Kidney glomerular epithelial cell (primary cell): ENCODE measurements around the gene MOB2.

ENCODE experiments used
- DNase-seq: peaks from one replicate; lab custom pipeline; 2025; lab: John Stamatoyannopoulos, UW

Gene MOB2

DNA sequence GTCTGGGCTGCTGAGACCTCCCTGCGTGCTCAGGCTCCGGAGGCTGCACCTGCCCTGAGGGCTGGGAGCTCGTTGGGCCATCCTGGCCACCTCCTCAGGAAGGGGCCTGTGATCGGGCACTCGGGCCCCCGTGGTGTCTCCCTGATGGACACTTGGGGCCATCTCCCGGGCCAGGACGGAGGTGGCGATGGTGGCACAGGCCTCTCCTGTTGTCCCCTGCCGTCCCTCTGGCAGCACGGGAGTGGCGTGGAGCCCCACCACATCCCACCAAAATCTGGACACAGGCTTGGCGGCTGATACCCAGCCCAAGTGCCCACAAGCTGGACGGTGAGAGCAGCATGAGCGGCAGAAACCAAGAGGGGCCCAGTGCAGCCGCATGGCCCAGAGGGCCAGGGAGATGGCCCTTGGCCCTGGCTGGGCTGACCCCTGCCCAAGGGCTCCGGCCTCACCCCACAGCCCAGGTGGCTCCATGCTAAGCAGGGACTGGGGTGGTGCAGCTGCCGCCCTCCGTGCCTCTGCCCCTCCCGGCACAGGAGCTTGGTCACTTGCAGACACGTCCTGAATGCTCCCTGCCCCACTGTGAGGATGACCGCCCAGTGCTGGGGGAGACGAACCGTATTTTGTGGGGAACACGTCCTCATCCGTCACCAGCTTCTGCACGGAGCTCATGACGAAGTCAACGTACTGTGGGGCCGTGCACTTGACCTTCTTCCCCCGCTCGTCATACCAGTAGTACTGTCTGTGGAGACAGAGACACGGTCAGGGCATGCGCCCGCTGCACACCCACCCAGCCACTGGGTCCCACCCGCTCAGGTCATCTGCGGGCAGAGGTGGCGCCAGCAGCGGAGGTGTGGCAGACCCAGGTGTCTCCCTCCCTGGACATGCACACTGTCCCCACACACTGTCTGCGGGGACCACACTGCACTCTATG, 15.6 kb downstream of the MOB2 start:
- DNase-seq, result no peak

DNA sequence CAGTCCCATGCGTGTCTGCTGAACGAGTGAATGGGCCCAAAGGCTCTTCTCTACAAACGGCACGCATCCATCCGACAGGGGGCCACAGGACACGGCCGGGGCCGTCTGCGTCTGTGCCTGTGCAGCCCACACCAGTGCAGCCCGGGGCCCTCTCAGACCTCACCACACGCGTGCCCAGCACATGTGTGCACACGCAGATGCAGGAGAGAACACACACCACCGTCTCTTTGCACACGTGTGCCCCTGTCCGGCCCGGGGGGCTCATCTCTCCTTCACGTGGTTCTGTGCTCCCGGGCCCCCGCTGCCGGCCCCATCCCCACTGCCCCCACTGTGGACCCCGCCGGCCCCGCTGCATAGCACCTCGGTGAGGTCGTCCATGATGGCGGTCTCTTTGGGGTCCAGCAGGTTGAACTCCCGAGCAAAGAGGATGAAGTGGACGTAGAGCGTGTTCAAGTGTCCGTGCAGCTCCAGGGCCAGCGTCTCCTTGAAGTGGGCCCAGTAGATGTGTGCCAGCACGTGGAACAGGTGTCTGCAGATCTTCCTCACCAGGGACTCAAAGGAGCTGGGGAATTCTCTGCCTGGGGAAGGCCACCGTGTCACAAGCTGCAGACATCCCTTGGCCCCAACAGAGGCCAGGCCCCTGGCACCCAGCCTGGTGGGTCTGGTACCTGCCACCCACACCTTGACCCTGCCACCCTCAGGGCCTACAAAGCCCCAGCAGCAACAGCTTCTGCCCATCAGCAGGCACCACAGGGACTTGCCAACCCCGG, 16.5 kb downstream of the MOB2 start:
- no peak for DNase-seq

DNA sequence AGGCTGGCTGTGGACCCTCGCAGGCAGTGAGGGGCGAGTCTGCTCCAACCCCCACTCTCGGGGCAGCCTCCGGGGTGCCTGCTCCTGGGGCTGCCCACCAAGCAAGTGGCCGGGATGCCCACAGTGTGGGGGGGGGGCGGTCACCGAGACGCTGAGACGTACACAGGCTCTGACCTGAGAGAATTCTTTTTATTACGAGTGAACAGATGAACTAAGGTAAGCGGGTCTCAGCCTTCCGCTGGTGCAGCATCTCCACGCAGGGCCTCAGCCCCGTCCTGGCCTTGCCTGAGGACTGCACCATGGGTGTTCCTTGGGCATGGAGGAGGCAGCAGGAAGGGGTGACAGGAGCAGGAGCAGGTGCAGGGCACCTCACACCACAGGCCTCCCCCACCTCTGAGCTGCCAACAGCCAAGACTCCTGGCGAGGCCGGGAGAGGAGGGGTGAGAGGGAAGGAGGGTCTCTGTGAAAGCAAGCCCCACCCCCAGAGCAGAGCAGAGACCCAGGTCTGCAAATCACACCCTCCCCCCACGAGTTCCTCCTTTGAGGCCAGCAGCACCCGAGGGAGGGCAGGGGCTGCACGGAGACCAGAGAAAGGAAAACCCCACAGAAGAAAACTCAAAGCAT, 17.2 kb downstream of the MOB2 start:
- DNase-seq, result no peak

DNA sequence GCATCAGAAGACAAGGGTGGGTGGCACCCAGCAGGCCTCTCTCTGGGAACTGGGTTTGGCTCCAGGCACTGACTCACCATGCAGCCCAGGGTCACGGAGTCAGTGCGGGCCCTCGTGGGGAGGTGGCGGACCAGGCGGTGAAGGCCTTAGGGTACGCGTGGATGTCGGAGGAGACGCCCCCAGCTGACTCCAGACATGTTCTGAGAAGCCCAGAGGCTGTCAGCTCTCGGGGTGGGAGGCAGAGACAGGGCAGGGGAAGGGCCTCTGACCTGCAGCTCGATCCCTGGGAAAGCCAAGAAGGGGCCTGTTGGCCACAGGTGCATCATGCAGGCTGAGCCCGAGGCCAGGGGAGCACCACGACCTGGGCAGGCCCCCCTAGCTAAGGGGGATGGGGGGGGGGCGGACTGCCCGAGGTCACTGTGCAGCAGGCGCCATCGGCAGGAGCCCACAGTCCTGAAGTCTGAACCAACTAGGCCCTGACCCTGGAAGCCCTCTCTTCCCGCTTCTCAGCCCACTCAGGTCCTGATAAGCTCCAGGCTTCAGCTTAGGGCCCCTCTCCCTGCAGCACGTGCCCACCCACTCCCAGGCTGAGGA, 18.0 kb downstream of the MOB2 start:
- no peak for DNase-seq

DNA sequence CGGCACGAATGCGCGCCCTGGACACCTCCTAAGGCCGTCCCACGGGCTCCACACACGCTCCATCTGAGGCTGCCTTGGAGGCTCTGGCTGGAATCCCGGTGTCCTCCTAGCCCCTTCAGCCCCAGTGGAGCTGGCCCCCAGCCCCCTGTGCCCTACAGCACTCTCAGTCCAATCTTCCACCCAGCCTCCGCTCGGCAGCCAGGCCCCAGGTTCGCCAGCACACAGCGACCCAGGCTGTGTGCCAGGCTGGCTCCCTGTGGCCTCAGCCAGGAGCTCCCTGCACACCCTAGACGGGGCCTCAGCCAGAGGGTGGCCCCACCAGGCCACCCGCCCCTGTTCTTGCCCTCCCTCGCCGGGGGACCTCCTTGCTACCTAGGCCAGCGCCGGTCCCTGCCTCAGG, 18.6 kb downstream of the MOB2 start:
- DNase-seq, result no peak

DNA sequence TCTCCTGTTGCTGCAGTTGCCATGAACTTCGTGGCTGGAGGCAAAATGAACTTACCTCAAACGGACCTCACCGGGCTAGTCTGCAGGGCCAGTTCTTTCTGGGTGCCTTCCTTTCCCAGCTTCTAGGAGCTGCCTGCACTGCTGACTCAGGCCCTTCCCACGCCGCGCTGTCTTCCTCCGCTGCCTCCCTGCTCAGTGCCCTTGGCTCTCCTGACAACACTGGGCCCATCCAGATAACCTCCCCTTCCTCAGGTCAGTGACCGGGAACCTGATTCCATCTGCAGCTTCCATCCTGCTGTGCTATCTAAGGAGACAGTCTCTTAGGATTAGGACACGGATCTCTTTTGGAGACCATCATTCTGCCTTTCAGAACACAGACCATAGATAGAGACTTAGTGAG, 19.3 kb downstream of the MOB2 start:
- DNase-seq, result peak; percentile 3

DNA sequence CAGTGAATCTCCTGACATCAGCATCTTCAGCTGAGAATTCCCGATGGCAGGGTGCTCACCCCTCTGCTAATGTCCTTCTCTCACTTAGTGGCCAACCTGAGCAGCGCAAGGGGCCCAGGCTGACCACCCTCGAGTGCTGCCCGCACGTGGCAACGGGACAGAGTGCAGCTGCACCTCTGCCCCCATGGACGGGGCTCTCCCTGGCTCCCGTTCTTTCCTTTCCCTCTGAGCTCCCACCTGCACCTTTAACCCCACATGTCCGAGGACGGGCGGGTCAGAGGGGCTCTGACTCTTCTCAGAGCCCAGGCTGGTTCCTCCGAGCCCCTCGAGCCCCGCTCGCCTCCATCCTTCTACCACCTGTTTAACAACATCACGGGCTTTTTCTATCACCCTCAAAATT, 19.8 kb downstream of the MOB2 start:
- no peak for DNase-seq

DNA sequence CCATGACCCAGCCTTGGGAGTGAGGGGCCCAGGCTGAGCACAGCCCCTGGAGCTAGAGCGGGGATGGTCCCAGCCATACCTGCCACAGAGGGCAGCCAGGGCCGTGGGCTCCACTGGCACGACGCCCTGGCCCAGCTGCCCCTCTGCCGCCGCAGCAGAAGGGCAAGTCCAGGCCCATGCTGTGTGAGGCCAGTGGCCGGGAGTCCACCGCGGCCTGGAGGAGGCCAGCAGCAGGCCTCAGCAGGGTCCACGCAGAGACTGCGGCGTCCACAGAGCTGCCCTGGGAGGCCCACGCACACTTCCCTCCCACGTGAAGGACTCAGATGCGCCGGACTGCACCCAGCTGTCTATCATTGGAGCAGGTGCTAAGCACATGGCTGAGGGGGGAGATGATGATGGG, 23.5 kb downstream of the MOB2 start:
- DNase-seq, result no peak

DNA sequence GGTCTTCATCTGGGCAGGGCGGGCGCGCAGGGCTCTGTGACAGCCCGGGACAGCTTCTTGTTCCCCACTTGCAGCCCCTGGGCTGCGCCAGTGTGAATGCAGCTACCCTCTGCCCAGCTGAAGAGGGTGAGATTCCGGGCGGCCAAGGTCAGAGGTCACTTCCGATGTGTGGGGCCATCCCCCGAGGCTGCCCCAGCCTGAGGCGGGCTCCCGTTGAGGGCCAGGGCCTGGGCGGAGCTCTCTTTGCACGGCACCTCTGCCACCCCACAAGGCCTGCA, 23.9 kb downstream of the MOB2 start:
- DNase-seq, result no peak

DNA sequence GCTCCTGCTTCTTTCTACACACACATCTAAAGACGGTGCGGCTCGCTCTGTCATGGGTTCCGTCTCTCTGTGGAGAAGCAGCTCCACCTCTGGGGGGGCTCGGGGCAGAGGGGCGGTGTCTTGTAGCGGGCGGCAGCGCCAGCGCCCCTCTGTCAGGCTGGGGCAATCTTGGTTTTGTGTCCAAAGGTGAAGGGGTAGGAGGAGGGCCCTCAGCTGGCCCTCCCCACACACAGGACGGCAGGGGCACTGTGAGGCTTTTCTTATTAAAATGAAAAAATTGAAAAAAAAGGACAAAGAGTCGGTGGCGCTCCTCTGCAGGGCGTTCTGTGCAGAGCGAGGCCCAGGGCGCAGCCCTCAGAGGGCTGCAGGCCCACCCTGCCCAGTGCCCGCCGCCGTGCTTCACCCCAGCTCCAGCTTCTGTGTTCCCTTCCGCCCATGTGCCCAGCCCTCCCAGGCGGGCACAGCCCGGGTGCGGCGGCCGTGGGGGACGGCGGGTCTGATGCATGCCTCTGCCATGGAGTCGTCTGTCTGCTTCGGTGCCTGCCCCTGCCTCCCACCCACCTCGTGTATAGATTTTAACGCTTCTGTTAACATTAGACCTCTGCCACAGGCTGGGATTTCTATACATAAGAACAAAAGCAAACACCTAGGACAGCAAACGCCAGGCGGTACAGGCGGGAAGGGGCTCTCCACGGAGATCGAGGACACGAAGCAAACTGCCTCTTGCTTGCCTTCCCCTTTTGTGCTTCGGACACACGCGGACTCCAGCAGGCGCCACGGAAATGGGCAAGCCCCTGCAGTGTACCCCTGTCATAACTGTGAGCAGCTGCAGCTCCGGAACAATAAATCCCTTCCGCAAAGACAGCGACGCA, 24.5 kb downstream of the MOB2 start:
- DNase-seq, result no peak

DNA sequence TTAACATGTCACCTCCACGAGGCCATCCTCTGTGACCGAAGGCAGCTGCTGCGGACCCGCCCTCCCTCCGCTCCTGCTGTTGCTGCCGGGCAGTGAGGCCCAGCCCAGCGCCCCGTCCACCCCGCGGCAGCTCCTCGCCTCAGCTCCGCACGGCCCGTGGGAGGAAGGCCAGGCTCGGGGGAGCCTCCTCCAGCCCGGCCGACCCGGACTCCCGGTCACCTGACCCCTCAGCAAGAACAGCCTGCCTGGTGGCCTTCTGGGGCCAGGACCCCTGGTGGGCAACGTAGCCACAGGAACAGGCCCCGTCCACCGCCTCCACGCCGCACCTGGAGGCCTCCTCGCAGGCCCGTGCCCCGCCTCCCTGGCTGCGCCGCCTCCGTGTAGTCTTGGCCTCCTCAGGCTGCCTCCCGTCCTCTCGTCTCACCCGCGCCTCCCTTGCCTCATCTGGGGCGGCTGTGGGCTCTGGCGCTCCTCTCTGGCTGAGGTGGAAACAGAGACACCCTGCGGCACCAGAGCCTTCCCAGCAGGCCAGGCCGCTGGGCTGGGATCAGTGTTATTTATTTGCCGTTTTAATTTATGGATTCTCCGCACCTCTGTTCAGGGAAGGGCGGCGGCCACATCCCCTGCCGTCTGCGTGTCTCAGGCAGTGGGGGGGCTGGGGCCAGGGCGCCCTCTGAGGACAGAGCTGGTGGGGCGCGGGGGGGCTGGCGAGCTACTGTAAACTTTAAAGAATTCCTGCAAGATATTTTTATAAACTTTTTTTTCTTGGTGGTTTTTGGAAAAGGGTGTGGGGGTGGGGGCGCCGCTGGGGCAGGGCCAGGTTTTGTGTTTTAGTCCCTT, 25.4 kb downstream of the MOB2 start:
- no peak for DNase-seq

DNA sequence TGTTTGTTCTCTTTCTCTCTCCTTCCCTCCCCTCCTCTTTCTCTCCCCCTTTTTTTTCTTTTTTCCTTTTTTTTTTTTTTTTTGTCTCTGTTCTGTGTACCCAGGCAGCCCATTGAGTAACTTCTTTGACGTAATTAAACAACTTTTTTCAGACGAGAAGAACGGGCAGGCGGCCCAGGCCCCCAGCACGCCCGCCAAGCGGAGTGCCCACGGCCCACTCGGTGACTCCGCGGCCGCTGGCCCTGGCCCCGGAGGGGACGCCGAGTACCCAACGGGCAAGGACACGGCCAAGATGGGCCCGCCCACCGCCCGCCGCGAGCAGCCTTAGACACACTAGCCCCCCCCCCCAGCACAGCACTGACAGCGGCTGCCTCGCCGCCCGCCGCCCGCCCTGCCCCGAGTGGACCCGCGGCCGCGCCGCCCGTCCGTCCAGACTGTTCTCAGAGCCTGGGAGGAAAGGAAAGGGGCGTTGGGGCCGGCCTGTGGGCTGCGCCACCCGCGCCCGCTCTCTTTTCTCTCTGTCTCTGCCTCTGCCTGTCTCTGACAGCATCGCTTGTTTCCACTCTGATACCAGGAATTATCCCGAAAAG, 26.1 kb downstream of the MOB2 start:
- DNase-seq, result no peak

DNA sequence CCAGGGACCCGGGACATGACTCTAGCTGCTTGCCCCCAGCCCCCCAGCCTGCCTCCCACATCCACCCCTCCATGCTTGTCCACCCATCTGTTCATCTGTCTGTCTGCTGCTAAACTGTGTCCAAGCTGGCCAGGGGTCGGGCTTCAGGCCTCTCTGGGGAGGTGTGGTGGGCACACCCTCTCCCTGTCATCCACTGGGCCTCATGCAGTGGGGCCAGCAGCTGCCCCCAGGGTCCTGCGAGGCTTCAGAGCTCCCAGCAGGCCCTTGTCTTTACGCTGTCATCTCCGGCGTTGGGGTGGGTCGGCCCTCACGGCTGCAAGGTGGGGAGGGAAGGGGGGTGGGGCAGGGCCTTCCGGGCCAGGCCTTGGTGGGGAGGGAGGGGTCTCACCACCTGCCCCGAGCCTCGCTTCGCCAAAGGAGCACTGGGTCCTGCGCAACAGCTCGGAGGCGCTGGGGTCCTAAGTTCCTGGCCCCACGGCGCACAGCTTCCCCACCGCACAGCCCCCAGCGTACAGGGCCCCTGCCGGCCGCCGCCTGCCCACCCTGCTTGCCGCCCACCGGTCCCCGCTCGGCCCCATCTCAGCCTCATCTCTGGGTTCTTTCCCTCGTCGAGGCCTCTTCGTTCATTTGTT, 26.7 kb downstream of the MOB2 start:
- no peak for DNase-seq

DNA sequence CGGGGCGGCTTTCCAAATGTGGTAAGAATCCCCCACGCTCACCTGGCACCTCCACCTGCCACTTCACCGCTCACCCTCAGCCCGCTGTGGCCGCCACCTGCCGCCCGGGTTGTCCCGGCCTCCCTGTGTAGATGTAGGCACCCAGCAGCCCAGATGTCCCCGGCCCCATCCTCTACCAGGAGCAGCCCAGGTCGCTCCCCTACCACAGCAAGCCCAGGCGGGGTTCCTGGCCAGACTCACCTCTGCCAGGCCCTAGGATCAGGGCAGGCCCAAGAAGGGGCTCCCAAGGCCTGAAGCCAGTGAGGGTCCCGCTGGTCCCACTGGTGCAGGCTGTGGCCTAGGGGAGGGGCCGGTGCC, 27.4 kb downstream of the MOB2 start:
- DNase-seq, result no peak

DNA sequence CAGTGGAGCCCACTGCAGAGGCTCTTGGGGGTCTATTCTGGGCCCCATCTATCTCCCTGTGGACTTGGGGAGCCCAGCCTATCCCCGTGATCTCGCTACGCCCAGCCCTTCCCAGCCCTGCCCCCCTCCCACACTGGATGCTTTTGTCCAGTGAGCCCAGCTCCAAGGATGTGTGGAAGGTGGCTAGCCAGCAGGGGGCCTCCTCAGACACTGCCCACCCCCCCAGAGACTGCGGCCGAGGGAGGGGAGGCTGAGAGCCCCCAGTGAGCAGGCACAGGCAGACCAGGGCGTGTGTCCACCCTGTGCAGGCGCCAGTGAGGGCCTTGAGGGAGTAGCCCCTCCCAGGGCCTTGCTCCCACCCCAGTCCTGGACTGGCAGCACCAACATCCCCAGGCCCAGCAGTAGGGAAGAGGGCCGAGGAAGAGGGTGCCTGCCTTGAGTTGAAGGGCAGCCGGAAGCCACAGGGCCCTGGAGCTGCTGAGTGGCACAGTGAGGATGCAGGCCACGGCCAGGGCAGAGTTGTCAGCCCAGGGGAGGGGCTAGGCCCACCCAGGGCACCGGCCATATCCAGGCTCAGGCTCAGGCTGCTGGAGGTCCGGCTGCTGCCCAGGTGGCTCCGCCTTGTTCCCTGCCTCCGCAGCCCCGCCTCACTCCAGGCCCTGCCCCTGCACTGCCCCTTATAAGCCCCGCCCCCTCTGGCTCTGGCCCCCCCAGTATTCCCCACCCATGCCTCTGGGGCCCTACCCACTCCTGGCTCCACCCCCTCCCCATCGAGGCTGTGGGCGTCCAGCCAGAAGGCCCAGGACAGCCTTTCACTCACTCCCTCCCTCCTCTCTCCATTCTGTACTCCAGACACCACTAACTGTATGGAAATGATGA, 28.0 kb downstream of the MOB2 start:
- no peak for DNase-seq

DNA sequence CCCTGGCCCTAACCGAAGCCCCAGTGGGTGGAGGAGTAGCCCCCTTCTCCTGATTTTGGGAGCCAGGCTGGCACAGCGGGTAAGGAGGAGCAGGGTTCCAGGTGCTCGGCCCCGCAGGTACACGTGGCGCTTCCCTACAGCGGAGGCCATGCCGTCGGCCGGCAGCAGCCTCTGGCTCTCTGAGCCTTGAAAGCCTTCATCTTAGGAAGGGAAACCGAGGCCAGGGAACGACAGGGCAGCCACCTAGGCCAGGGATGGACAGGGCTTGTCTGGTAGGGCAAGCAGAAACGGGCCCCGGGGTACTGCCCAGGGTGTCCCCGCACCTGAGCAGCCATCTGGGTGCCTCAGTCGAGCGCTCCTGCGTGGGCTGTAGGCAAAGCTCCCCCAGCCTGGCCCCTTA, 28.7 kb downstream of the MOB2 start:
- no peak for DNase-seq

DNA sequence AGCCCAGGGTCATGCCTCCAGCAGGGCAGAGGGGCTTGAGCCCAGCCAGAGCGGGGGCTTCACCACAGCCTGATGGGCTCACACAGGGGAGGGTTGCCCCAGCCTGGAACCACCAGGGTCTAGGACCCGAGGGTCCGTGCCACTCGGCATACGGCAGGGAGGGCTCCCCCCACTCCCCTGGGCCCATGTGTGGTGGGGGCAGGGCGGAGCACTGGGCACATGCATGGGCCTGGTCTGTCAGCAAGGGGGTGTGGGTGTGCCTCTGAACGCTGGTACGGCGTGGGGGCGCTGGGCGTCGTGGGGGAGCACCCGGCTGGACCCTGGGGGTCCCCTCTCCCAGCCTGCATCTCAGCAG, 29.3 kb downstream of the MOB2 start:
- no peak for DNase-seq

DNA sequence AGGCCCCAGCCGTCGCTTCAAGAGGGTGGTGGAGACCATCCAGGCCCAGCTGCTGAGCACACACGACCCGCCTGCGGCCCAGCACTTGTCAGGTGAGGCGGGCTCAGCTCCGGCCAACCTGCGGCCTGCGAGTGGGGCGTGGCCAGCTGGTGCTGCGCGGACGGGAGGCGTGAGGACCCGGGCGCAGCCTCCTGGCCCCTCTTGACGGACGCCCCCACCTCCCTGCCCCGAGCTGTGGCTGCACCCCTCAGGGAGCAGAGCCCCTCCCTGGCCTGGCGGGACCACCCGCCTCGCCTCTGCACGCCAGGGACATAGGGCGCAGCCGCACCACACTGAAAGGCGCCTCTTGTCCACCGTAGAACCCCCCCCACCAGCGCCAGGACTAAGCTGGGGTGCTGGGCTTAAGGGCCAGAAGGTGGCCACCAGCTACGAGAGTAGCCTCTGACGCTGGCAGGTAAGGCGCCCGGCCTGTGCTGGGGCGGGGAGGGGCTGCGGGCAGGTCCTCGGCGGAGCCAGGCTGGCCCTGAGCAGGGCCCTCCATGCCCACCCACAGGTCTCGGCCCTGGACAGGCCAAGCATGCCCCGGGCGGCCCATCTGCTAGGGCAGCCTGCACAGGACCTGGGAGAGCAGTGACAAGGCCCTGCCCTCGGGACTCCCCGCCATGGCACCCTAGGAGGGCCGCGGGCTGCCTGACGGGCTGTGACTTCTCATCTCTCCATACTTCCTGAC, 29.8 kb downstream of the MOB2 start:
- no peak for DNase-seq
